IMR-90 (cell line): ENCODE results near the gene GPX6. TPM values are rescaled to one million over a fixed set of nuclear protein-coding genes. Genes with fewer than 3 reads are reported as not detected.

ENCODE experiments used
- ATAC-seq: fragments of 200-7000 bp; cut with Tn5 transposase; 2 replicates; pipeline ENCODE4 v1.9.1; 2020; ENCODE audit warnings: low read depth, mild to moderate bottlenecking, moderate library complexity
- BruUV-seq: library from RNA; stranded (reverse); fragments of 400-500 nt; replicated peaks from 2 replicates; lab custom pipeline; 2021; lab: Mats Ljungman, UMichigan
- CTCF ChIA-PET: fragments of 300-600 bp; formaldehyde crosslinking; extraction: SDS; loops from one replicate; lab custom pipeline; 2021; ENCODE audit warnings: antibody characterized with exemption; lab: Yijun Ruan, JAX
- POLR2A ChIA-PET: fragments of 300-600 bp; sonication (Branson Sonifier 250); formaldehyde crosslinking; loops from one replicate; lab custom pipeline; 2022; ENCODE audit warnings: antibody characterized with exemption; ENCODE audit not compliant: unreplicated experiment; lab: Charles Lee
- DNase-seq: peaks from one replicate; pipeline ENCODE4 v3.0.0; 2013
- H2AFZ ChIP-seq: replicated peaks from 2 replicates; pipeline ENCODE3; 2013; ENCODE audit warnings: low read length, mild to moderate bottlenecking; ENCODE audit not compliant: poor library complexity
- H2AK5ac ChIP-seq: 2 replicates; pipeline ENCODE4 v1.6.1; 2013; ENCODE audit warnings: low read depth, low read length, inconsistent platforms
- H2AK9ac ChIP-seq: replicated peaks from 2 replicates; pipeline ENCODE3; 2013; ENCODE audit warnings: mild to moderate bottlenecking, low read depth, low read length, moderate library complexity; ENCODE audit not compliant: poor library complexity
- H2BK120ac ChIP-seq: 2 replicates; pipeline ENCODE4 v1.6.1; 2013; ENCODE audit warnings: low read depth, low read length, inconsistent platforms
- H2BK15ac ChIP-seq: 3 replicates; pipeline ENCODE4 v1.6.1; 2013; ENCODE audit warnings: low read depth, low read length, inconsistent platforms
- H2BK20ac ChIP-seq: 2 replicates; pipeline ENCODE4 v1.6.1; 2013; ENCODE audit warnings: low read depth, mild to moderate bottlenecking, inconsistent platforms, low read length, moderate library complexity
- H2BK5ac ChIP-seq: 2 replicates; pipeline ENCODE4 v1.6.1; 2013; ENCODE audit warnings: mild to moderate bottlenecking, low read depth, low read length, inconsistent platforms; ENCODE audit not compliant: poor library complexity, severe bottlenecking
- H3K14ac ChIP-seq: replicated peaks from 2 replicates; pipeline ENCODE4 v1.6.1; 2013; ENCODE audit warnings: low read depth, low read length, inconsistent platforms
- H3K18ac ChIP-seq: 2 replicates; pipeline ENCODE4 v1.6.1; 2013; ENCODE audit warnings: low read depth, low read length, control low read depth
- H3K23ac ChIP-seq: 2 replicates; pipeline ENCODE4 v1.6.1; 2013; ENCODE audit warnings: low read depth, low read length, inconsistent platforms
- H3K27ac ChIP-seq: 2 replicates; pipeline ENCODE4 v1.5.1; 2013; ENCODE audit warnings: mild to moderate bottlenecking, control low read depth, low read length; ENCODE audit not compliant: insufficient read depth
- H3K27me3 ChIP-seq: 2 replicates; pipeline ENCODE4 v1.6.1; 2013; ENCODE audit warnings: low read length; ENCODE audit not compliant: control insufficient read depth, insufficient read depth
- H3K36me3 ChIP-seq: 2 replicates; pipeline ENCODE4 v1.6.1; 2013; ENCODE audit warnings: low read length, mixed read lengths; ENCODE audit not compliant: control insufficient read depth, insufficient read depth
- H3K4ac ChIP-seq: 2 replicates; pipeline ENCODE4 v1.6.1; 2013; ENCODE audit warnings: low read depth, low read length, inconsistent platforms
- H3K4me1 ChIP-seq: 2 replicates; pipeline ENCODE4 v1.6.1; 2013; ENCODE audit warnings: low read length, mixed read lengths; ENCODE audit not compliant: control insufficient read depth, insufficient read depth
- H3K4me2 ChIP-seq: 2 replicates; pipeline ENCODE4 v1.6.1; 2013; ENCODE audit warnings: low read depth, mild to moderate bottlenecking, control low read depth, low read length, moderate library complexity
- H3K4me3 ChIP-seq: 2 replicates; pipeline ENCODE4 v1.5.1; 2013; ENCODE audit warnings: low read depth, mild to moderate bottlenecking, control low read depth, low read length, moderate library complexity; ENCODE audit not compliant: insufficient read depth
- H3K56ac ChIP-seq: 2 replicates; pipeline ENCODE4 v1.6.1; 2013; ENCODE audit warnings: low read length, inconsistent platforms; ENCODE audit not compliant: insufficient read depth; ENCODE audit errors: extremely low read depth
- H3K79me1 ChIP-seq, 2 experiments: 2 replicates each; pipeline ENCODE4 v1.6.1; 2013; ENCODE audit warnings: low read length in 2 of 2, inconsistent platforms in 1 of 2, low read depth in 1 of 2
- H3K9ac ChIP-seq: 2 replicates; pipeline ENCODE4 v1.6.1; 2013; ENCODE audit warnings: low read depth, low read length, control low read depth
- H3K9me1 ChIP-seq: 2 replicates; pipeline ENCODE4 v1.6.1; 2013; ENCODE audit warnings: low read length, inconsistent platforms; ENCODE audit not compliant: insufficient read depth
- H3K9me3 ChIP-seq: 2 replicates; pipeline ENCODE4 v1.6.1; 2013; ENCODE audit warnings: low read length; ENCODE audit not compliant: control insufficient read depth, insufficient read depth
- H4K20me1 ChIP-seq: 2 replicates; pipeline ENCODE4 v1.6.1; 2013; ENCODE audit warnings: low read length, inconsistent platforms; ENCODE audit not compliant: insufficient read depth
- H4K5ac ChIP-seq: 2 replicates; pipeline ENCODE4 v1.6.1; 2013; ENCODE audit warnings: mild to moderate bottlenecking, low read depth, low read length, control low read depth
- H4K8ac ChIP-seq, 2 experiments: 2 replicates each; pipeline ENCODE4 v1.6.1; 2013; ENCODE audit warnings: low read depth in 2 of 2, low read length in 2 of 2, control low read depth in 1 of 2, inconsistent platforms in 1 of 2
- H4K91ac ChIP-seq: 2 replicates; pipeline ENCODE4 v1.6.1; 2013; ENCODE audit warnings: low read depth, low read length, inconsistent platforms; ENCODE audit not compliant: insufficient read depth
- BHLHE40 ChIP-seq: fragments of 150-350 bp; IDR thresholded peaks from 2 replicates; pipeline ENCODE4 v1.6.1; 2016; ENCODE audit warnings: mild to moderate bottlenecking, low read depth, low read length
- CEBPB ChIP-seq: IDR thresholded peaks from 2 replicates; pipeline ENCODE4 v1.6.1; 2012; ENCODE audit warnings: low read depth, low read length, improper control_type of control experiment
- CHD1 ChIP-seq: IDR thresholded peaks from 2 replicates; pipeline ENCODE4 v1.6.1; 2012; ENCODE audit warnings: low read depth, low read length, improper control_type of control experiment
- FOS ChIP-seq: fragments of 150-350 bp; IDR thresholded peaks from 2 replicates; pipeline ENCODE4 v1.6.1; 2016; ENCODE audit warnings: low read depth, low read length
- MAFK ChIP-seq: IDR thresholded peaks from 2 replicates; pipeline ENCODE4 v1.6.1; 2012; ENCODE audit warnings: low read depth, low read length, improper control_type of control experiment
- MAZ ChIP-seq: IDR thresholded peaks from 2 replicates; pipeline ENCODE4 v1.6.1; 2012; ENCODE audit warnings: low read depth, mild to moderate bottlenecking, low read length, improper control_type of control experiment, moderate library complexity, borderline replicate concordance
- MXI1 ChIP-seq: IDR thresholded peaks from 2 replicates; pipeline ENCODE4 v1.6.1; 2012; ENCODE audit warnings: low read depth, mild to moderate bottlenecking, low read length, moderate library complexity, borderline replicate concordance
- NFE2L2 ChIP-seq: fragments of 150-350 bp; IDR thresholded peaks from 2 replicates; pipeline ENCODE4 v1.6.1; 2016; ENCODE audit warnings: low read depth, mild to moderate bottlenecking, low read length
- POLR2A ChIP-seq: IDR thresholded peaks from 2 replicates; pipeline ENCODE4 v1.6.1; 2012; ENCODE audit warnings: mild to moderate bottlenecking, low read depth, low read length
- RAD21 ChIP-seq: IDR thresholded peaks from 2 replicates; pipeline ENCODE4 v1.6.1; 2012; ENCODE audit warnings: low read length, improper control_type of control experiment
- RCOR1 ChIP-seq: IDR thresholded peaks from 2 replicates; pipeline ENCODE4 v1.6.1; 2012; ENCODE audit warnings: mild to moderate bottlenecking, low read length, improper control_type of control experiment; ENCODE audit not compliant: insufficient replicate concordance
- RFX5 ChIP-seq: IDR thresholded peaks from 2 replicates; pipeline ENCODE4 v1.8.0; 2012; ENCODE audit warnings: low read depth, mild to moderate bottlenecking, low read length, moderate library complexity
- SMC3 ChIP-seq: fragments of 150-350 bp; IDR thresholded peaks from 2 replicates; pipeline ENCODE4 v1.6.1; 2016; ENCODE audit warnings: low read depth, mild to moderate bottlenecking, antibody characterized with exemption, low read length, moderate library complexity
- WGBS, 2 experiments: methylation state at CpG; one replicate each; pipeline versions ENCODE4 v1.1.5 to v1.1.7; 2013; ENCODE audit warnings: missing lambda C conversion rate in 2 of 2; ENCODE audit not compliant: insufficient read length in 1 of 2; ENCODE audit errors: extremely low coverage in 2 of 2; 5-methylcytosine and 5-hydroxymethylcytosine counted together
- dilution Hi-C: fragments of 300-500 bp; cut with HindIII; formaldehyde crosslinking; loops from one replicate; pipeline ENCODE4 v1.14.3; 2018; ENCODE audit warnings: low sequenced_read_pairs; ENCODE audit not compliant: unreplicated experiment
- in situ Hi-C: fragments of 300-500 bp; cut with MboI; formaldehyde crosslinking; loops from 3 replicates; pipeline ENCODE4 v1.14.3; 2019; ENCODE audit warnings: low sequenced_read_pairs, inconsistent platforms, mixed read lengths
- intact Hi-C: fragments of 100-400 bp; cut with micrococcal nuclease; formaldehyde crosslinking; loops from 2 replicates; pipeline ENCODE4 v1.10.0; 2022
- polyA plus RNA-seq, 3 experiments: library from polyadenylated mRNA; depleted of rRNA; stranded (reverse); fragments of >200 nt; gene quantifications; 2 replicates each; pipeline ENCODE4 v1.2.3, GENCODE V29; 2012; ENCODE audit warnings: low replicate concordance in 1 of 3
- total RNA-seq: library from RNA; depleted of rRNA; stranded (reverse); fragments of >200 nt; gene quantifications from 2 replicates; pipeline ENCODE4 v1.2.3, GENCODE V29; 2012
- TF ChIP-seq, protein P1 (sequence below): conservative IDR thresholded peaks from 2 replicates; pipeline ENCODE4 v1.5.1; 2012; ENCODE audit warnings: mild to moderate bottlenecking, low read depth, low read length, improper control_type of control experiment
- TF ChIP-seq, protein P2 (sequence below): fragments of 150-350 bp; IDR thresholded peaks from 2 replicates; pipeline ENCODE4 v1.6.1; 2016; ENCODE audit warnings: low read depth, mild to moderate bottlenecking, low read length, moderate library complexity, borderline replicate concordance
- TF ChIP-seq, protein P3 (sequence below): fragments of 150-350 bp; IDR thresholded peaks from 2 replicates; pipeline ENCODE4 v1.6.1; 2017; ENCODE audit warnings: mild to moderate bottlenecking, antibody characterized with exemption, low read length, low read depth

GPX6 gene
- total and polyA plus RNA-seq, 2 of the 4 experiments (the other 2 are of a cell fraction): not detected

DNA sequence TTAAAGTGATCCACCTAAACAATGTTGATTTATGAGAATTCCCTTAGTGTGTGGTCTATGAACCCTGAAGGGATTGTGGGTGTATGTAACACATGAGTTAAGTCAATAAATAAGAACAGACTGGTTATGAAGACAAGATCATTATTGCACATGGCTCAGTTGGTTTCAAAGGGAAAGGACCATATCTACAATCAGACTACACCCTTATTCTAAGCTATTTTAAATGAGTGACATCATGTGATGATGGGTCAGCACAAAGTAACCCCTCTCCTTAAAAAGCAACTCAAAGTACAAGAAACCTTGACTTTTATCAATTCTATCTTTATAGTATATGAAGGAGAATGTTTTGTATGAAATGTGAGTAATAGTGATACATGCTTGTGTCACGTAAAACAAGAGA, 57.0 kb downstream of the GPX6 start:
- dilution Hi-C loops: no loop called here
- TF ChIP-seq RAD21 (no peak), FOS (no peak), MAFK (no peak), RFX5 (no peak), RCOR1 (no peak), POLR2A (no peak), MAZ (no peak), MXI1 (no peak), NFE2L2 (no peak), CEBPB (no peak), SMC3 (no peak), BHLHE40 (no peak), CHD1 (no peak)
- TF ChIP-seq, protein P1, sequence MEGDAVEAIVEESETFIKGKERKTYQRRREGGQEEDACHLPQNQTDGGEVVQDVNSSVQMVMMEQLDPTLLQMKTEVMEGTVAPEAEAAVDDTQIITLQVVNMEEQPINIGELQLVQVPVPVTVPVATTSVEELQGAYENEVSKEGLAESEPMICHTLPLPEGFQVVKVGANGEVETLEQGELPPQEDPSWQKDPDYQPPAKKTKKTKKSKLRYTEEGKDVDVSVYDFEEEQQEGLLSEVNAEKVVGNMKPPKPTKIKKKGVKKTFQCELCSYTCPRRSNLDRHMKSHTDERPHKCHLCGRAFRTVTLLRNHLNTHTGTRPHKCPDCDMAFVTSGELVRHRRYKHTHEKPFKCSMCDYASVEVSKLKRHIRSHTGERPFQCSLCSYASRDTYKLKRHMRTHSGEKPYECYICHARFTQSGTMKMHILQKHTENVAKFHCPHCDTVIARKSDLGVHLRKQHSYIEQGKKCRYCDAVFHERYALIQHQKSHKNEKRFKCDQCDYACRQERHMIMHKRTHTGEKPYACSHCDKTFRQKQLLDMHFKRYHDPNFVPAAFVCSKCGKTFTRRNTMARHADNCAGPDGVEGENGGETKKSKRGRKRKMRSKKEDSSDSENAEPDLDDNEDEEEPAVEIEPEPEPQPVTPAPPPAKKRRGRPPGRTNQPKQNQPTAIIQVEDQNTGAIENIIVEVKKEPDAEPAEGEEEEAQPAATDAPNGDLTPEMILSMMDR: no peak
- TF ChIP-seq, protein P2, sequence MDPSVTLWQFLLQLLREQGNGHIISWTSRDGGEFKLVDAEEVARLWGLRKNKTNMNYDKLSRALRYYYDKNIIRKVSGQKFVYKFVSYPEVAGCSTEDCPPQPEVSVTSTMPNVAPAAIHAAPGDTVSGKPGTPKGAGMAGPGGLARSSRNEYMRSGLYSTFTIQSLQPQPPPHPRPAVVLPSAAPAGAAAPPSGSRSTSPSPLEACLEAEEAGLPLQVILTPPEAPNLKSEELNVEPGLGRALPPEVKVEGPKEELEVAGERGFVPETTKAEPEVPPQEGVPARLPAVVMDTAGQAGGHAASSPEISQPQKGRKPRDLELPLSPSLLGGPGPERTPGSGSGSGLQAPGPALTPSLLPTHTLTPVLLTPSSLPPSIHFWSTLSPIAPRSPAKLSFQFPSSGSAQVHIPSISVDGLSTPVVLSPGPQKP: no peak
- TF ChIP-seq, protein P3, sequence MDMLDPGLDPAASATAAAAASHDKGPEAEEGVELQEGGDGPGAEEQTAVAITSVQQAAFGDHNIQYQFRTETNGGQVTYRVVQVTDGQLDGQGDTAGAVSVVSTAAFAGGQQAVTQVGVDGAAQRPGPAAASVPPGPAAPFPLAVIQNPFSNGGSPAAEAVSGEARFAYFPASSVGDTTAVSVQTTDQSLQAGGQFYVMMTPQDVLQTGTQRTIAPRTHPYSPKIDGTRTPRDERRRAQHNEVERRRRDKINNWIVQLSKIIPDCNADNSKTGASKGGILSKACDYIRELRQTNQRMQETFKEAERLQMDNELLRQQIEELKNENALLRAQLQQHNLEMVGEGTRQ: no peak
- Histone ChIP-seq H3K23ac (no peak overlapping the region), H3K36me3 (no peaks in the 10 kb centered on the region), H4K91ac (no peak overlapping the region), H3K27ac (no peak overlapping the region), H3K27me3 (0 out of 2 replicates have a peak, but pooled peaks cover 2% of the 10 kb centered on the region), H3K14ac (no peak overlapping the region), H3K9ac (no peak overlapping the region), H2BK20ac (no peak overlapping the region), H2AK5ac (no peak overlapping the region), H2BK120ac (no peak overlapping the region), H2BK5ac (no peak overlapping the region), H3K4me3 (no peak overlapping the region), H2BK15ac (no peak overlapping the region), H3K4me1 (no peaks in the 10 kb centered on the region), H3K4me2 (no peak overlapping the region), H2AFZ (no peak overlapping the region), H4K8ac (no peak overlapping the region), H3K18ac (no peak overlapping the region), H3K4ac (no peak overlapping the region), H3K9me1 (no peaks in the 10 kb centered on the region), H2AK9ac (no peak overlapping the region), H4K5ac (no peak overlapping the region), H4K20me1 (no peaks in the 10 kb centered on the region), H3K56ac (no peak overlapping the region), H3K79me1 (no peaks in the 10 kb centered on the region), H3K9me3 (no peaks in the 10 kb centered on the region)
- CTCF ChIA-PET: no interaction called here
- in situ Hi-C loops: no loop called here
- POLR2A ChIA-PET: no interaction called here
- intact Hi-C loops: no loop called here
- no TSS peak for BruUV-seq
- no CpG with 5 or more reads among the region's 1 CpG for WGBS, 2 experiments
- DNase-seq: no peak
- no peak for ATAC-seq
